Body of pancreas (tissue), 4 donors: ENCODE data around the gene NDUFA13. TPM values are rescaled to one million over a fixed set of nuclear protein-coding genes. Genes with fewer than 3 reads are reported as not detected.

Experiments used
- ATAC-seq: fragments of 150-250 bp; one replicate; pipeline ENCODE4 v1.9.1; 2016
- DNase-seq, 4 donors: peaks; one replicate each; pipeline ENCODE4 v3.0.0-alpha.2; 2019
- H3K27ac ChIP-seq, 4 donors: fragments of 200-600 bp; sonication (generic); 1 replicate in 3 of 4; 2 replicates in 1 of 4; pipeline versions ENCODE4 v1.5.1 to v1.6.1; 2016 to 2019; ENCODE audit warnings: mild to moderate bottlenecking in 1 of 4, mixed read lengths in 1 of 4, moderate library complexity in 1 of 4
- H3K27me3 ChIP-seq, 2 donors: fragments of 200-600 bp; sonication (generic); one replicate each; pipeline ENCODE4 v1.6.0; 2016; ENCODE audit warnings: mild to moderate bottlenecking in 1 of 2
- H3K36me3 ChIP-seq, 2 donors: fragments of 200-600 bp; sonication (generic); replicated peaks in 1 of 2; 2 replicates each; pipeline ENCODE4 v1.5.1; 2016; ENCODE audit warnings: low read depth in 2 of 2; ENCODE audit not compliant: insufficient read depth in 1 of 2
- H3K4me1 ChIP-seq: fragments of 200-600 bp; sonication (generic); one replicate; pipeline ENCODE4 v1.6.0; 2016
- H3K4me3 ChIP-seq, 2 donors: fragments of 200-600 bp; sonication (generic); 1 replicate in 1 of 2; 2 replicates in 1 of 2; pipeline ENCODE4 v1.5.1; 2016 to 2019
- H3K9me3 ChIP-seq, 3 donors: fragments of 200-600 bp; sonication (generic); 1 replicate in 2 of 3; 2 replicates in 1 of 3; pipeline ENCODE4 v1.5.1; 2016
- POLR2A ChIP-seq, 3 donors: fragments of 450-650 bp; IDR thresholded peaks; one replicate each; pipeline ENCODE4 v1.6.1; 2016; ENCODE audit warnings: antibody characterized with exemption in 3 of 3, mild to moderate bottlenecking in 2 of 3
- WGBS, 2 donors: methylation state at CpG; one replicate each; pipeline ENCODE4 v1.1.5; 2017; 5-methylcytosine and 5-hydroxymethylcytosine counted together
- intact Hi-C: fragments of 100-400 bp; cut with DNase I; formaldehyde crosslinking; loops from one replicate; pipeline ENCODE4 v1.15.1; 2023
- total RNA-seq, 2 donors: library from RNA; depleted of rRNA; stranded (reverse); fragments of >200 nt; gene quantifications; one replicate each; pipeline ENCODE4 v1.1.0, GENCODE V29; 2016
- TF ChIP-seq, protein P1 (sequence below), 7 experiments: fragments of 450-650 bp in 4 of 7; fragments of 200-600 bp in 3 of 7; sonication (generic) in 3 of 7; IDR thresholded peaks; one replicate each; pipeline ENCODE4 v1.5.1; 2016 to 2019; ENCODE audit warnings: antibody characterized with exemption in 7 of 7

Gene NDUFA13
- total RNA-seq, 2 donors from 2014 or later = 32.0 to 38.4 TPM

DNA sequence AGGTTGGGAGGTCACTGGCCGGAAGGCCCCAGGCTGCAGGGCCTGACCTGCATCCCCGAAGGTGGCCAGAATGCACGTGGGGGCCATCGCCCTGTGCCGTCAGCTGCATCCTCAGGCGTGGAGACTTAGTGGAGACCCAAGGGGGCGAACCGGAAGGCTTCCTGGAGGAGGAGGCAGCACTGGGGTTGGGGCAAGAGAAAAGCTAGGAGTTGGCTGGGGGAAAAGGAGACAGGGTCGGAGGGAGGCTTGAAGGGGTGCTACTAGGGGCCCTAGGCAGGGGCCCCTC, 11.3 kb downstream of the NDUFA13 start:
- 87 to 100% methylated on average over 5 to 9 of the region's 9 CpGs for WGBS, 2 donors
- H3K9me3 ChIP-seq = no peaks in the 10 kb centered on the region
- H3K27me3 ChIP-seq = no peaks in the 10 kb centered on the region
- intact Hi-C loops = loop anchor here (5.0 kb wide), 1 partner anchor 120 kb away; no protein-coding TSS in a partner anchor
- peaks cover 0 to 3% of the 10 kb centered on the region in 2 donors for H3K36me3 ChIP-seq
- no peak overlapping the region for H3K27ac ChIP-seq
- DNase-seq (no peak), ATAC-seq (no peak)
- peaks cover 5% of the 10 kb centered on the region for H3K4me1 ChIP-seq
- TF ChIP-seq, protein P1, sequence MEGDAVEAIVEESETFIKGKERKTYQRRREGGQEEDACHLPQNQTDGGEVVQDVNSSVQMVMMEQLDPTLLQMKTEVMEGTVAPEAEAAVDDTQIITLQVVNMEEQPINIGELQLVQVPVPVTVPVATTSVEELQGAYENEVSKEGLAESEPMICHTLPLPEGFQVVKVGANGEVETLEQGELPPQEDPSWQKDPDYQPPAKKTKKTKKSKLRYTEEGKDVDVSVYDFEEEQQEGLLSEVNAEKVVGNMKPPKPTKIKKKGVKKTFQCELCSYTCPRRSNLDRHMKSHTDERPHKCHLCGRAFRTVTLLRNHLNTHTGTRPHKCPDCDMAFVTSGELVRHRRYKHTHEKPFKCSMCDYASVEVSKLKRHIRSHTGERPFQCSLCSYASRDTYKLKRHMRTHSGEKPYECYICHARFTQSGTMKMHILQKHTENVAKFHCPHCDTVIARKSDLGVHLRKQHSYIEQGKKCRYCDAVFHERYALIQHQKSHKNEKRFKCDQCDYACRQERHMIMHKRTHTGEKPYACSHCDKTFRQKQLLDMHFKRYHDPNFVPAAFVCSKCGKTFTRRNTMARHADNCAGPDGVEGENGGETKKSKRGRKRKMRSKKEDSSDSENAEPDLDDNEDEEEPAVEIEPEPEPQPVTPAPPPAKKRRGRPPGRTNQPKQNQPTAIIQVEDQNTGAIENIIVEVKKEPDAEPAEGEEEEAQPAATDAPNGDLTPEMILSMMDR (IDR thresholded peaks at IDR 0.05) = no peak
- TF ChIP-seq POLR2A (IDR thresholded peaks at IDR 0.05) = no peak
- no peak overlapping the region for H3K4me3 ChIP-seq

DNA sequence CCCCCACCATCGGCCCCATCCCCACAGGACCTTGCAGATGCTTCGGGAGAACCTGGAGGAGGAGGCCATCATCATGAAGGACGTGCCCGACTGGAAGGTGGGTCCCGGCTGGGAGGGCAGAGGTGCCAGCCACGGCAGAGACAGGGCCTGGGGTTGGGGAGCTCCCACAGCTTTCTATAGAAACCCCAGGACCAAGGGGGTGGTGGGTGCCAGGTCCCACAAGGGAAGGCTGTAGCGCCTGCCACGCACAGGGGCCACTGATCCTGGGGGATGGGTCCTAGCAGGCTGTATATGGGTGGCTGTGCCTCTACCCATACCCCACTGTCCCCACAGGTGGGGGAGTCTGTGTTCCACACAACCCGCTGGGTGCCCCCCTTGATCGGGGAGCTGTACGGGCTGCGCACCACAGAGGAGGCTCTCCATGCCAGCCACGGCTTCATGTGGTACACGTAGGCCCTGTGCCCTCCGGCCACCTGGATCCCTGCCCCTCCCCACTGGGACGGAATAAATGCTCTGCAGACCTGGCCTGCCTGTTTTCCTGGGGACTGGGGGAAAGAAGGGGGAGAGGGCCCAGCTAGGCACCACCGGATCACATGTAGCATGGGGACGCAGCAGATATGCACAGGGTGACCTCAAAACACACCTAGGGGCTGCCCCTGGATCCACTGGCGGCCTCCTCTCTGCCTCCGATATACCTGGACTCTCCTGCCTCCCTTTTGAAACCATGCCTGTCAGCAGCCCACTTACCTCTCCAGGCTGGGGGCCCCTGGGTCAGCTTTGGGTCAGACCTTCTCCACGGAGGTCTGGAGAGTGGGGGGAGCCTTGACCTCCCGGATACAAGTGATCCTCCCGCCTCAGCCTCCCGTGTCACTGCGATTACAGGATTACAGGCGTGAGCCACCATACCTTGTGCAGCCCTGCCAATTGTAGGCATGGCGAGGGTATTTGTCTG, 11.9 kb downstream of the NDUFA13 start:
- Histone ChIP-seq H3K27ac (no peak overlapping the region), H3K4me1 (peaks cover 8% of the 10 kb centered on the region), H3K36me3 (peaks cover 0 to 3% of the 10 kb centered on the region in 2 donors), H3K27me3 (no peaks in the 10 kb centered on the region), H3K4me3 (no peak overlapping the region), H3K9me3 (no peaks in the 10 kb centered on the region)
- DNase-seq (no peak), ATAC-seq (no peak)
- intact Hi-C loops = loop anchor here (5.0 kb wide), 1 partner anchor 119 kb away; no protein-coding TSS in a partner anchor
- 93 to 94% methylated on average over 9 to 26 of the region's 27 CpGs for WGBS, 2 donors
- no peak for TF ChIP-seq POLR2A (IDR thresholded peaks at IDR 0.05)
- TF ChIP-seq, protein P1 (IDR thresholded peaks at IDR 0.05) = no peak

DNA sequence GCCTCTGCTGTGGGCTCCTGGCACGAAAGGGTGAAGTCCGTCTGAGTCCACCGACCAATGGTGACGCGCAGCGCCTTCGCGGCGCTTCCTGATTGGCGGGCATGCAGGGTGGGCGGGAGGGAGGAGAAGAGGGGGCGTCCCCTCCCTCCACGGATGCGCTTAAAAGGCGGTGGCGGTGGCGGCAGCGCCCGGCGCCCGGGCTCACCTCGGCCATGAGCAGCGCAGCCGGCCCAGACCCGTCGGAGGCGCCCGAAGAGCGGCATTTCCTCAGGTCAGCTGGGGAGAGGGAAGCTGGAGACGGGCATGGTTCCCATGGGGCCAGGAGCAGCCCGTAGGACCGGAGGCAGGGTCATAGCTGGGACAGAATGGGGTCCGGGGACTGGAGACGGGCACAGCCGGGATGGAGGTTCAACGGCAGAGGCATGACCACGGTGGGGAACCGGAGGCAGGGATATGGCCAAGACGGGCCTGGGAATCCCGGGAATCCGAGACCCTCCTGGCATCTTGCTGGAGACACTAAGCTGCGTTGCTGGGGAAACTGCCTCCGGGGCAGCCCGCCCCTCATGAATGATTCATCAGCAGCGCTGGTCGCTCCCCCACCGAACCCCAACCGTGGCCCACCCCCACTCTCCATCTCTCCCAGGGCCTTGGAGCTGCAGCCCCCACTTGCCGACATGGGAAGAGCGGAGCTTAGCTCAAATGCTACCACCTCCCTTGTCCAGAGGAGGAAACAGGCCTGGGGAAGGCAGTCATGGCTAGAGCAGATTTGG, 12.9 kb downstream of the NDUFA13 start, which contains the start of gene YJEFN3:
Gene YJEFN3, plus strand, starts transcription at position 191 of the 770 bp plus-strand sequence. Its CDS starts 22 bp downstream, at position 213.
- no peak within 1 kb of the TSS for H3K4me3 ChIP-seq
- ATAC-seq (no peak), DNase-seq (no peak)
- 62 to 74% methylated on average over 42 to 46 of the region's 50 CpGs for WGBS, 2 donors
- H3K4me1 ChIP-seq = peaks cover 8% of the 10 kb centered on the region
- H3K27ac ChIP-seq = no peak within 1 kb of the TSS
- no peaks in the 10 kb centered on the region for H3K27me3 ChIP-seq
- TF ChIP-seq, protein P1 (IDR thresholded peaks at IDR 0.05) = no peak
- intact Hi-C loops = loop anchor here (5.0 kb wide), 1 partner anchor 118 kb away; no protein-coding TSS in a partner anchor
- H3K9me3 ChIP-seq = no peaks in the 10 kb centered on the region
- peaks cover 0 to 3% of the 10 kb centered on the region in 2 donors for H3K36me3 ChIP-seq

DNA sequence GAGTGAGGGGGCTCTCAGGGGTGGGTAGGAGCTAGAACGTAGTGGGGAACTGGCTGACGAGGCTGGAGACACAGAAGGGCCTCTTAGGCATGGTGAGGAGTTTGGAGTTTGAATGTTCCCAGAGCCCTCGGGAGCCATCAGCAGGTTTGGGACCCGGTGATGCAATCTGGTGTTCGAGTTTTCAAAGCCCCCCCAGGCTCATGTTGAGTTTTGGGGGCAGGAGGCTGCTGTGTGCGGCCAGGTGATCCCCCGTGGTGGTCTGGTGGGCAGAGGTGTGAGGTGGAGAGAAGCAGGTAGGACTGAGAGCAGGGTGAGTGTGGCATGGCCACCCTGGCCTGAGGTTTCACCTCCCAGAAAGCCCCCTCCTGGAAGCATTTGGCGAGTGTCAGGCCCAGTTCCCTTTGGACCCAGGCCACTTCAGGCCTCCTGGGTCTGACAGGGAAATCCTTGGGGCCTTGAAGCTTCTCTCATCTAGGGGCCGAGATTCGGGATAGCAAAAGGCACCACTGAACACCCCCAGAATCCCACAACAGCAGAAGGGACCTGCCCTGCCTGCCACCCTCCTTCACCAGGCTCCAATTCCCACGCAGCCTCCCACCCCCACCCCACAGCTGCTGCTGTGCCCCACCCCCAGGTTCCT, 13.9 kb downstream of the NDUFA13 start:
- ATAC-seq (no peak), DNase-seq (no peak)
- H3K27ac ChIP-seq = no peak overlapping the region
- peaks cover 0 to 3% of the 10 kb centered on the region in 2 donors for H3K36me3 ChIP-seq
- intact Hi-C loops = loop anchor here (5.0 kb wide), 1 partner anchor 117 kb away; no protein-coding TSS in a partner anchor
- peaks cover 8% of the 10 kb centered on the region for H3K4me1 ChIP-seq
- H3K4me3 ChIP-seq = no peak overlapping the region
- WGBS, 2 donors = 67 to 68% methylated on average over 5 to 11 of the region's 11 CpGs
- H3K9me3 ChIP-seq = no peaks in the 10 kb centered on the region
- H3K27me3 ChIP-seq = no peaks in the 10 kb centered on the region
- TF ChIP-seq, protein P1 (IDR thresholded peaks at IDR 0.05) = no peak
- TF ChIP-seq POLR2A (IDR thresholded peaks at IDR 0.05) = no peak
